ENCODE measurements around the gene DPYD. TPM values are rescaled to one million over a fixed set of nuclear protein-coding genes. Genes with fewer than 3 reads are reported as not detected.

DPYD gene
- total RNA-seq, 1 donor from 2014 or later: 12.6 TPM

DNA sequence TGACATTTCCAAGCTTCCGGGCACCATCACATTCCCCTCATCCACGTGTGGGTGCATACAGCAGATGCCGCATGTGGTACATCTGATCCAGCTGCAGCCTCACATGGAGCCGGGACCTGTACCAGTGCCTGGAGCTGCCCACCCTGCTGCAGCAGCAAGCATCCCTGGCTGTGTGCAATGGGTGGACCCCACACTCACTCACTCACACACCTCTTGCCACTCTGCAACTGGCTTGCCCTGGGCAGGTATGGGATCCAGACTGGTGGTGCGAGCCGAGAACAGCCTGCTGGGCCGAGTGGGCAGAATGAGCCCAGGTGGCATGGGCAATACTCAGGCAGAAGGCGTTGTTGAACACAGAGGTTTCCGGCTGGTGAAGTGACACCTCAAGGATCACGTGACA, 75.0 kb downstream of the DPYD start:
- ATAC-seq (ENCODE audit: low read depth) (no peak), DNase-seq (no peak)
- H3K4me3 Mint-ChIP-seq: no peak overlapping the region
- CTCF ChIA-PET: no interaction called here
- intact Hi-C loops (cut with micrococcal nuclease): no loop called here
- H3K27ac Mint-ChIP-seq: no peak overlapping the region
- no peaks in the 10 kb centered on the region for H3K27me3 Mint-ChIP-seq
- TF ChIP-seq, protein P1, sequence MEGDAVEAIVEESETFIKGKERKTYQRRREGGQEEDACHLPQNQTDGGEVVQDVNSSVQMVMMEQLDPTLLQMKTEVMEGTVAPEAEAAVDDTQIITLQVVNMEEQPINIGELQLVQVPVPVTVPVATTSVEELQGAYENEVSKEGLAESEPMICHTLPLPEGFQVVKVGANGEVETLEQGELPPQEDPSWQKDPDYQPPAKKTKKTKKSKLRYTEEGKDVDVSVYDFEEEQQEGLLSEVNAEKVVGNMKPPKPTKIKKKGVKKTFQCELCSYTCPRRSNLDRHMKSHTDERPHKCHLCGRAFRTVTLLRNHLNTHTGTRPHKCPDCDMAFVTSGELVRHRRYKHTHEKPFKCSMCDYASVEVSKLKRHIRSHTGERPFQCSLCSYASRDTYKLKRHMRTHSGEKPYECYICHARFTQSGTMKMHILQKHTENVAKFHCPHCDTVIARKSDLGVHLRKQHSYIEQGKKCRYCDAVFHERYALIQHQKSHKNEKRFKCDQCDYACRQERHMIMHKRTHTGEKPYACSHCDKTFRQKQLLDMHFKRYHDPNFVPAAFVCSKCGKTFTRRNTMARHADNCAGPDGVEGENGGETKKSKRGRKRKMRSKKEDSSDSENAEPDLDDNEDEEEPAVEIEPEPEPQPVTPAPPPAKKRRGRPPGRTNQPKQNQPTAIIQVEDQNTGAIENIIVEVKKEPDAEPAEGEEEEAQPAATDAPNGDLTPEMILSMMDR (IDR thresholded peaks at IDR 0.05): no peak
- no peaks in the 10 kb centered on the region for H3K9me3 Mint-ChIP-seq
- POLR2A ChIA-PET: no interaction called here
- H3K36me3 Mint-ChIP-seq (ENCODE audit: low read depth): no peaks in the 10 kb centered on the region
- H3K4me1 Mint-ChIP-seq: peaks cover 22% of the 10 kb centered on the region

DNA sequence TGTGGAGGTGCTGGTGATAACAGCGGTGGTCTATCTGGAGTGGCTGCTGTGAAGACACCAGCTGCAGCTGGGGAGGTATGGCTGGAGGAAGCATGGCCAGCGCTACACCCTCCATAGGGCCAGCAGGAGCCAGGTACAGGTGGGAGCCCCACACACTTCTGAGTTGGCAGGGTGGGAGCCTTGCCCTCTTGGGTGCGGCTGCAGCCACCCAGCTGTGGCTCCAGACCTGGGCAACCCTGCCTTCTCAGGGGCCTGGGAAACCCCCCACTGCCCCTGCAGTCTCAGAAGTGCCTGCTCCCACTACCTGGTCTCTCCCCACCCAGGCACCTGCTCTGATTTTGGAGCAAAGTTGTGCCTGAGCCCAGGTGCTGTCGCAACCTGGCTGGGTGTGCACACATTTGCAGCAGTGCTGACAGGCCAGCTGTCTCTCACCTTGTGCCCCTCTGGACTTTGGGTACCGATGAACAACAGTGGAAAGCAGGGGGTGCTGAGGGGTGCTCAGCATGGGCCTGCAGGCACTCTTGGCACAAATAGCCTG, 76.2 kb downstream of the DPYD start:
- POLR2A ChIA-PET: no interaction called here
- no peak overlapping the region for H3K4me3 Mint-ChIP-seq
- peaks cover 17% of the 10 kb centered on the region for H3K4me1 Mint-ChIP-seq
- no peaks in the 10 kb centered on the region for H3K27me3 Mint-ChIP-seq
- H3K36me3 Mint-ChIP-seq (ENCODE audit: low read depth): no peaks in the 10 kb centered on the region
- ATAC-seq (ENCODE audit: low read depth): no peak
- CTCF ChIA-PET: no interaction called here
- no peaks in the 10 kb centered on the region for H3K9me3 Mint-ChIP-seq
- H3K27ac Mint-ChIP-seq: no peak overlapping the region
- no peak for DNase-seq
- intact Hi-C loops (cut with micrococcal nuclease): no loop called here
- TF ChIP-seq, protein P1 (IDR thresholded peaks at IDR 0.05): no peak

DNA sequence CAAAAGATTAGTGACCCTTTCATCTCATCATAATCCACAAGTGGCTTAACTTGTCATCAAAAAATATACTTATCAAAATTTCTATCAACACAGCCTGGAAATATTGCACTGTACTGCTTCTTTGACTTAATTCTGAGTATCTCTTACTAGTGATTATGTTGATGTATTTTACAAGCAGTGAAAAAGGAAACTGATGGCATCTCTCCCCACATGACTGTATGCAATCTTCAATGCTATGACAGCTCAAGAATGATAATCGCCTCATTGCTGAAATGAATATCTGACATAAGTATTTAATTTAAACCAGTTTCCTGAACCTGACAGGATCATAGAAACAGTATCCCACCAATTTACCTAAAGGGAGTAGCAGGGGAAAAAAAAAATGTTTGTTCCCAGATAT, 79.5 kb downstream of the DPYD start:
- intact Hi-C loops (cut with micrococcal nuclease): no loop called here
- POLR2A ChIA-PET: no interaction called here
- H3K27ac Mint-ChIP-seq: no peak overlapping the region
- no peaks in the 10 kb centered on the region for H3K36me3 Mint-ChIP-seq (ENCODE audit: low read depth)
- H3K27me3 Mint-ChIP-seq: no peaks in the 10 kb centered on the region
- CTCF ChIA-PET: no interaction called here
- no peak for DNase-seq
- TF ChIP-seq, protein P1 (IDR thresholded peaks at IDR 0.05): no peak
- no peak overlapping the region for H3K4me3 Mint-ChIP-seq
- no peak for ATAC-seq (ENCODE audit: low read depth)
- H3K4me1 Mint-ChIP-seq: peaks cover under 1% of the 10 kb centered on the region
- no peaks in the 10 kb centered on the region for H3K9me3 Mint-ChIP-seq

DNA sequence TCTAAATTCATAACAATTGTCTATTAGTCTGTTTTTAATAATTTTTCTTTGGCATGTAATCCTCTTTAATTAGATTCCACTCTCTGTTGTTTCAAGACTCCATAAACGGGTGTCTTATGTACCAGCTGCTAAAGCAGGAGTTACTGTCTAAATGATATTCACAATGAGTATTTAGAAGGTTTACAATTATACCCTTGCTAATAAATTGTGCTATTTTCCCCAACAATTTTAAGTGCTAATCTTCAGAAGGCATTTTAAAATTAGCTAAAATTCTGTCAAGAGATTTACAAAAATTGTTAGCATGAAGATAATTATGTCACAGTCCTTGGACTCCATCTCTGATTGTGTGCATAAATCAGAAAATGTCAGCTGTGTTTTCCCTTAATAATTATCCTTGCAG, 83.7 kb downstream of the DPYD start:
- no peaks in the 10 kb centered on the region for H3K36me3 Mint-ChIP-seq (ENCODE audit: low read depth)
- ATAC-seq (ENCODE audit: low read depth): no peak
- H3K27ac Mint-ChIP-seq: no peak overlapping the region
- TF ChIP-seq, protein P1 (IDR thresholded peaks at IDR 0.05): no peak
- no peak overlapping the region for H3K4me3 Mint-ChIP-seq
- H3K4me1 Mint-ChIP-seq: no peaks in the 10 kb centered on the region
- ChIA-PET POLR2A (no interaction called here), CTCF (no interaction called here)
- intact Hi-C loops (cut with micrococcal nuclease): no loop called here
- no peaks in the 10 kb centered on the region for H3K9me3 Mint-ChIP-seq
- DNase-seq: no peak
- H3K27me3 Mint-ChIP-seq: no peaks in the 10 kb centered on the region

DNA sequence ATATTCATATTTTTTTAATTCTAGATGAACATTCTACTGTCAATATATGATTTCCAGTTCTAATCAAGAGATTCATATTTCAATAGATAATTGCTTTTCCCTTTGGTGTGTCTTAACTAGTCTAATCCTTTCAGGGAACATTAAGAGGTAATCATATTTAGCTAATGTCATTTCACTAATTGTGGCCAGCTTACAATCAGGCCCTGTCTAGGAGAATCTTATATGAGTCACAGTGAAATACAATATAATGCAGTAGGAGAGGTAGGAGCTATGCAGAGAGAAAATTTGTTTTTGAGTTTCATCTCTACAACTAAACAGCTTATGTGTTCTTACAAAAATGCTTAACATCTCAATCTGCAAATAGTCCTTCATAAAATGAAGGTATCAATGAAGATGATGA, 85.9 kb downstream of the DPYD start:
- POLR2A ChIA-PET: no interaction called here
- CTCF ChIA-PET: no interaction called here
- Mint-ChIP-seq H3K36me3 (ENCODE audit: low read depth) (no peaks in the 10 kb centered on the region), H3K9me3 (no peaks in the 10 kb centered on the region), H3K4me1 (no peaks in the 10 kb centered on the region), H3K4me3 (no peak overlapping the region), H3K27me3 (no peaks in the 10 kb centered on the region), H3K27ac (no peak overlapping the region)
- intact Hi-C loops (cut with micrococcal nuclease): no loop called here
- TF ChIP-seq, protein P1 (IDR thresholded peaks at IDR 0.05): no peak
- no peak for ATAC-seq (ENCODE audit: low read depth)
- DNase-seq: no peak

All from activated B cell treated with CpG ODN at 0.5 μM for 24 hours (primary cell).